Esophagus muscularis mucosa (tissue), 4 donors: ENCODE data around the gene TNFRSF6B. TPM values are rescaled to one million over a fixed set of nuclear protein-coding genes. Genes with fewer than 3 reads are reported as not detected.

ENCODE experiments used
- DNase-seq: peaks from one replicate; pipeline ENCODE4 v3.0.0-alpha.2; 2017; ENCODE audit errors: extremely low spot score
- H3K27ac ChIP-seq, 4 donors: fragments of 200-600 bp; sonication (generic); replicated peaks in 1 of 4; 1 replicate in 3 of 4; 2 replicates in 1 of 4; pipeline ENCODE4 v1.5.1; 2016 to 2019; ENCODE audit warnings: mild to moderate bottlenecking in 1 of 4
- H3K27me3 ChIP-seq, 4 donors: fragments of 200-600 bp; sonication (generic); one replicate each; pipeline versions ENCODE4 v1.5.1 to v1.6.0; 2016 to 2019
- H3K36me3 ChIP-seq, 4 donors: fragments of 200-600 bp; sonication (generic); one replicate each; pipeline ENCODE4 v1.5.1; 2016 to 2019
- H3K4me1 ChIP-seq, 4 donors: fragments of 200-600 bp; sonication (generic); one replicate each; pipeline ENCODE4 v1.5.1; 2016 to 2019
- H3K4me3 ChIP-seq, 4 donors: fragments of 200-600 bp; sonication (generic); 1 replicate in 2 of 4; 2 replicates in 2 of 4; pipeline ENCODE4 v1.5.1; 2016 to 2019; ENCODE audit warnings: mild to moderate bottlenecking in 4 of 4, moderate library complexity in 1 of 4
- H3K9me3 ChIP-seq, 4 donors: fragments of 200-600 bp; sonication (generic); 1 replicate in 3 of 4; 2 replicates in 1 of 4; pipeline ENCODE4 v1.5.1; 2016 to 2019
- CTCF ChIP-seq, 3 experiments: fragments of 200-600 bp in 2 of 3; fragments of 450-650 bp in 1 of 3; sonication (generic) in 2 of 3; IDR thresholded peaks; one replicate each; pipeline ENCODE4 v1.5.1; 2017 to 2019; ENCODE audit warnings: antibody characterized with exemption in 3 of 3, mild to moderate bottlenecking in 2 of 3, moderate library complexity in 1 of 3
- EP300 ChIP-seq: sonication (generic); formaldehyde crosslinking; IDR thresholded peaks from one replicate; pipeline ENCODE4 v1.6.1; 2017; ENCODE audit warnings: antibody characterized with exemption
- POLR2A ChIP-seq: fragments of 450-650 bp; IDR thresholded peaks from one replicate; pipeline ENCODE4 v1.6.1; 2017; ENCODE audit warnings: antibody characterized with exemption, moderate library complexity, mild to moderate bottlenecking, low read depth
- POLR2AphosphoS5 ChIP-seq, 2 donors: sonication (generic); formaldehyde crosslinking; IDR thresholded peaks; one replicate each; pipeline ENCODE4 v1.6.1; 2017; ENCODE audit warnings: antibody characterized with exemption in 2 of 2
- WGBS: methylation state at CpG from one replicate; pipeline ENCODE4 v1.1.5; 2018; 5-methylcytosine and 5-hydroxymethylcytosine counted together
- intact Hi-C: fragments of 100-400 bp; cut with DNase I; formaldehyde crosslinking; loops from one replicate; pipeline ENCODE4 v1.15.1; 2023
- total RNA-seq, 4 donors: library from RNA; depleted of rRNA; stranded (reverse); fragments of >200 nt; gene quantifications; one replicate each; pipeline versions ENCODE4 v1.1.0 to v1.2.1, GENCODE V29; 2016

The TNFRSF6B gene
- total RNA-seq, 4 donors from 2014 or later, result 5.0 to 67.8 (median 26.5) TPM

GRCh38 chr20:63699466-63700198 lies 3.2 kb downstream of the TNFRSF6B start:
- WGBS, result 81% methylated on average over 17 of the region's 24 CpGs
- H3K36me3 ChIP-seq, result peaks cover 4 to 71% (median 52%) of the 10 kb centered on the region in 4 donors
- no peaks in the 10 kb centered on the region for H3K27me3 ChIP-seq
- no peak for TF ChIP-seq CTCF (IDR thresholded peaks at IDR 0.05)
- no peak for TF ChIP-seq EP300
- no peak for TF ChIP-seq POLR2A
- no peak for TF ChIP-seq POLR2AphosphoS5 (IDR thresholded peaks at IDR 0.05)
- intact Hi-C loops, result no loop called here
- peaks cover 47 to 63% (median 52%) of the 10 kb centered on the region in 4 donors for H3K4me1 ChIP-seq
- H3K4me3 ChIP-seq, result no peak overlapping the region
- H3K27ac ChIP-seq, result peak overlapping the region; percentile 7 to 72 (median 48)
- DNase-seq, result no peak
- no peaks in the 10 kb centered on the region for H3K9me3 ChIP-seq

- TF ChIP-seq CTCF (IDR thresholded peaks at IDR 0.05) (no peak), POLR2AphosphoS5 (IDR thresholded peaks at IDR 0.05) (no peak), POLR2A (no peak)
- no peaks in the 10 kb centered on the region for H3K9me3 ChIP-seq
- peaks cover 8 to 71% (median 52%) of the 10 kb centered on the region in 4 donors for H3K36me3 ChIP-seq
- no peaks in the 10 kb centered on the region for H3K27me3 ChIP-seq
- 86% methylated on average over 19 of the region's 43 CpGs for WGBS
- H3K27ac ChIP-seq, result peak overlapping the region in 3 of 4 donors; percentile 35 to 72 (median 62)
- peaks cover 46 to 62% (median 47%) of the 10 kb centered on the region in 4 donors for H3K4me1 ChIP-seq
- no peak overlapping the region for H3K4me3 ChIP-seq
- intact Hi-C loops, result no loop called here
- DNase-seq, result no peak
Measured at GRCh38 chr20:63700199-63701050, 4.0 kb downstream of the TNFRSF6B start.

DNA sequence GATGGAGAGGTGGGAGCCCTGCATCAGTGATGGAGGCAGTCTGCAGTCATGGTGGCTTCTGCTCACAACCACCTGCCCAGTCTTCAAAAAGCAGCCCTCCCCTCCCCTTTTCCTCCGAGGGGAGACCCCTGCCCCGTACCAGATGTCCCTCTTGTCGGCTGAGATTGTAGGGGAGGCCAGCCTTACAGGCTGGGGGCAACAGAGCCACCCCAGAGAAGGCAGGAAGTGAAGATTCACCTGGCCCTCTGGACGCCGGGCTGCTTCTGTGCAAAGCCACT lies 4.5 kb downstream of the TNFRSF6B start:
- peaks cover 14 to 71% (median 52%) of the 10 kb centered on the region in 4 donors for H3K36me3 ChIP-seq
- 80% methylated on average over 5 of the region's 5 CpGs for WGBS

DNA sequence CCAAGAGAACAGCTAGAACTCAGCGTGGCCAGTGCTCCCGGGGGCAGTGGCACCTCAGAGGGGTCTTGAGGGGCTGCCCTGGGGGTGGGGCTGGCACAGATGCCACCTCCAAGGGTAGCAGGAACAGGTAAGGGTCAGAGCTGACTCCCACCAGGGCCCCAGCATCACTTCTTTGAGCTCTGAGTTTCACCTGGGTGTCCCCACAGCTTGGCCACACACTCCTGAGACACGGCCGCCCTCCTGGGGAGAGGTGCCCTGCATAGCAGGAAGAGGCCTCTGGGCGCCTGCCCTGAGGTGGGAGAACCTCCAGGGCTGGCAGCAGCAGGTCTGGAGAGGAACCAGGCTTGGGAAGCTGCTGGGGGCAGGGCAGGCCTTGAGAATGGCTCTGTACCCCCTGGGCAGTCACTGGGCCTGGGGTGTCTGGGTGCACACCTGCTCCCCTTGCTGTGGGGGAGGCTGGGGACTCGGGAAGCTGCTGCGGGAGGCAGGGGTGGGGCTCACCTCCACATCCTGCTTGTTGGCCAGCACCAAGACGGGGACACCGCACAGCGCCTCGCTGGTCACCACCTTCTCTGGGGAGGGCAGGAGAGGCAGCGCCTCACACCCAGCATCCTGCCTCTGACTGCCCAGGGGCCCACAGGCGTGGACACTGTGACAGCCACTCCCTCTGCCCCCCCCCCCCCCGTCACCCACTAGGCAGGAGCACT lies 5.0 kb downstream of the TNFRSF6B start:
- intact Hi-C loops, result no loop called here
- no peak for DNase-seq
- no peaks in the 10 kb centered on the region for H3K9me3 ChIP-seq
- 91% methylated on average over 4 of the region's 14 CpGs for WGBS
- no peak overlapping the region for H3K4me3 ChIP-seq
- no peaks in the 10 kb centered on the region for H3K27me3 ChIP-seq
- TF ChIP-seq CTCF (IDR thresholded peaks at IDR 0.05) (no peak), EP300 (no peak), POLR2A (no peak), POLR2AphosphoS5 (IDR thresholded peaks at IDR 0.05) (peak in 1 of 2 donors; percentile 7)
- H3K36me3 ChIP-seq, result peaks cover 18 to 72% (median 56%) of the 10 kb centered on the region in 4 donors
- H3K27ac ChIP-seq, result peak overlapping the region in 2 of 4 donors; percentile 3 to 72
- H3K4me1 ChIP-seq, result peaks cover 43 to 62% (median 45%) of the 10 kb centered on the region in 4 donors

More for the DNA sequence above, 4.5 kb downstream of the TNFRSF6B start:
- Histone ChIP-seq H3K9me3 (no peaks in the 10 kb centered on the region), H3K4me3 (no peak overlapping the region), H3K27me3 (no peaks in the 10 kb centered on the region), H3K4me1 (peaks cover 43 to 62% (median 45%) of the 10 kb centered on the region in 4 donors), H3K27ac (peak overlapping the region in 1 of 4 donors; percentile 72)
- intact Hi-C loops, result no loop called here
- DNase-seq, result no peak
- TF ChIP-seq EP300, result no peak
- no peak for TF ChIP-seq POLR2AphosphoS5 (IDR thresholded peaks at IDR 0.05)
- TF ChIP-seq POLR2A, result no peak
- TF ChIP-seq CTCF (IDR thresholded peaks at IDR 0.05), result no peak
